GM23338 (cell line): Measurements from ENCODE around the gene ASXL3. TPM values are rescaled to one million over a fixed set of nuclear protein-coding genes. Genes with fewer than 3 reads are reported as not detected.

Source experiments
- ATAC-seq: fragments of 200-7000 bp; cut with Tn5 transposase; 3 replicates; pipeline ENCODE4 v1.9.1; 2020
- DNase-seq: peaks from one replicate; pipeline ENCODE4 v3.0.0-alpha.2; 2015; ENCODE audit warnings: low spot score
- H2AFZ ChIP-seq: fragments of 200-600 bp; sonication (generic); 2 replicates; pipeline ENCODE4 v1.8.0; 2016; ENCODE audit warnings: antibody characterized with exemption, mild to moderate bottlenecking, moderate library complexity
- H3F3A ChIP-seq: fragments of 200-600 bp; sonication (generic); replicated peaks from 2 replicates; pipeline ENCODE4 v1.8.0; 2017; ENCODE audit warnings: antibody characterized with exemption, mixed run types, low read depth
- H3K27ac ChIP-seq: fragments of 200-600 bp; sonication (generic); 2 replicates; pipeline ENCODE4 v1.6.1; 2016; ENCODE audit warnings: low read depth
- H3K27me3 ChIP-seq: fragments of 200-600 bp; sonication (generic); 2 replicates; pipeline ENCODE4 v1.8.0; 2016; ENCODE audit warnings: mild to moderate bottlenecking, mixed run types, moderate library complexity; ENCODE audit not compliant: insufficient read depth
- H3K36me3 ChIP-seq: fragments of 200-600 bp; sonication (generic); 2 replicates; pipeline ENCODE4 v1.8.0; 2016; ENCODE audit warnings: mild to moderate bottlenecking; ENCODE audit not compliant: insufficient read depth
- H3K4me1 ChIP-seq: fragments of 200-600 bp; sonication (generic); 2 replicates; pipeline ENCODE4 v1.8.0; 2016; ENCODE audit warnings: mild to moderate bottlenecking, moderate library complexity; ENCODE audit not compliant: insufficient read depth
- H3K4me2 ChIP-seq: fragments of 200-600 bp; sonication (generic); 2 replicates; pipeline ENCODE4 v1.7.1; 2017; ENCODE audit warnings: mixed run types
- H3K4me3 ChIP-seq: fragments of 200-600 bp; sonication (generic); 2 replicates; pipeline ENCODE4 v1.6.1; 2016; ENCODE audit warnings: mixed run types
- H3K79me2 ChIP-seq: fragments of 200-600 bp; sonication (generic); replicated peaks from 2 replicates; pipeline ENCODE4 v1.8.0; 2017; ENCODE audit warnings: mild to moderate bottlenecking; ENCODE audit not compliant: insufficient read depth
- H3K9me2 ChIP-seq: fragments of 200-600 bp; sonication (generic); 2 replicates; pipeline ENCODE4 v1.8.0; 2017; ENCODE audit not compliant: insufficient read depth
- H4K20me1 ChIP-seq: fragments of 200-600 bp; sonication (generic); replicated peaks from 2 replicates; pipeline ENCODE4 v1.8.0; 2017; ENCODE audit warnings: mild to moderate bottlenecking; ENCODE audit not compliant: insufficient read depth
- H3K27ac Mint-ChIP-seq: 2 replicates; pipeline ENCODE4 v1.8.0; 2020; ENCODE audit warnings: inconsistent platforms, mild to moderate bottlenecking, moderate library complexity, mixed read lengths
- H3K27me3 Mint-ChIP-seq: 3 replicates; pipeline ENCODE4 v1.8.0; 2022; ENCODE audit warnings: low read depth, mild to moderate bottlenecking, moderate library complexity, mixed read lengths, inconsistent platforms; ENCODE audit not compliant: insufficient read depth, poor library complexity
- H3K36me3 Mint-ChIP-seq: 3 replicates; pipeline ENCODE4 v1.8.0; 2021; ENCODE audit warnings: low read depth, mild to moderate bottlenecking, inconsistent platforms, moderate library complexity, mixed read lengths
- H3K4me1 Mint-ChIP-seq: 3 replicates; pipeline ENCODE4 v1.8.0; 2020; ENCODE audit warnings: mild to moderate bottlenecking, inconsistent platforms, mixed read lengths
- H3K4me3 Mint-ChIP-seq: 3 replicates; pipeline ENCODE4 v1.8.0; 2021; ENCODE audit warnings: moderate library complexity, mild to moderate bottlenecking, inconsistent platforms, mixed read lengths
- H3K9me3 Mint-ChIP-seq: 3 replicates; pipeline ENCODE4 v1.8.0; 2020; ENCODE audit warnings: moderate library complexity, mild to moderate bottlenecking, inconsistent platforms, mixed read lengths
- CREB1 ChIP-seq: fragments of 250-450 bp; sonication (Bioruptor Pico); IDR thresholded peaks from 2 replicates; pipeline ENCODE4 v1.5.0; 2020; ENCODE audit warnings: low read depth, mild to moderate bottlenecking, moderate library complexity
- EZH2 ChIP-seq: fragments of 200-600 bp; sonication (generic); IDR thresholded peaks from one replicate; pipeline ENCODE4 v1.8.0; 2017; ENCODE audit warnings: antibody characterized with exemption, mild to moderate bottlenecking, low read depth; ENCODE audit not compliant: unreplicated experiment
- EZH2phosphoT487 ChIP-seq: fragments of 200-600 bp; sonication (generic); IDR thresholded peaks from one replicate; pipeline ENCODE4 v1.8.1; 2018; ENCODE audit warnings: antibody characterized with exemption; ENCODE audit not compliant: unreplicated experiment
- JUNB ChIP-seq: IDR thresholded peaks from one replicate; pipeline ENCODE4 v1.6.1; 2016; ENCODE audit warnings: antibody characterized with exemption; ENCODE audit not compliant: unreplicated experiment
- NANOG ChIP-seq: IDR thresholded peaks from 2 replicates; pipeline ENCODE4 v1.6.1; 2016; ENCODE audit warnings: antibody characterized with exemption, borderline replicate concordance
- POLR2AphosphoS5 ChIP-seq: IDR thresholded peaks from 2 replicates; pipeline ENCODE4 v1.6.1; 2016; ENCODE audit warnings: antibody characterized with exemption, low read depth
- STAT1 ChIP-seq: IDR thresholded peaks from one replicate; pipeline ENCODE4 v1.6.1; 2016; ENCODE audit warnings: antibody characterized with exemption; ENCODE audit not compliant: unreplicated experiment
- ZNF331 ChIP-seq: fragments of 250-450 bp; sonication (Bioruptor Pico); IDR thresholded peaks from 2 replicates; pipeline ENCODE4 v1.5.0; 2020; ENCODE audit warnings: low read depth, mild to moderate bottlenecking, moderate library complexity
- polyA plus RNA-seq: library from polyadenylated mRNA; unstranded; fragments of >200 nt; fragmentation: Nextera tagmentation; extraction: Ambion mirVana; gene quantifications from 2 replicates; pipeline ENCODE4 v1.2.1, GENCODE V29; 2016
- total RNA-seq: library from RNA; depleted of rRNA; stranded (reverse); fragments of >200 nt; shearing (Covaris generic); gene quantifications from 2 replicates; pipeline ENCODE4 v1.2.3, GENCODE V29; 2014
- TF ChIP-seq, protein P1 (sequence below): IDR thresholded peaks from 2 replicates; pipeline ENCODE4 v1.6.1; 2016; ENCODE audit warnings: antibody characterized with exemption
- TF ChIP-seq, protein P2 (sequence below): IDR thresholded peaks from one replicate; pipeline ENCODE4 v1.6.1; 2018; ENCODE audit warnings: antibody characterized with exemption; ENCODE audit not compliant: unreplicated experiment
- TF ChIP-seq, protein P3 (sequence below), 2 experiments: fragments of 200-600 bp in 1 of 2; sonication (generic) in 1 of 2; conservative IDR thresholded peaks; 2 replicates each; pipeline versions ENCODE4 v1.5.1 to v1.6.1; 2016 to 2017; ENCODE audit warnings: antibody characterized with exemption in 2 of 2, low read depth in 2 of 2, mild to moderate bottlenecking in 2 of 2, moderate library complexity in 1 of 2

Gene ASXL3
- total and polyA plus RNA-seq, 2 experiments from 2014 or later = 0.23 to 1.4 TPM

DNA sequence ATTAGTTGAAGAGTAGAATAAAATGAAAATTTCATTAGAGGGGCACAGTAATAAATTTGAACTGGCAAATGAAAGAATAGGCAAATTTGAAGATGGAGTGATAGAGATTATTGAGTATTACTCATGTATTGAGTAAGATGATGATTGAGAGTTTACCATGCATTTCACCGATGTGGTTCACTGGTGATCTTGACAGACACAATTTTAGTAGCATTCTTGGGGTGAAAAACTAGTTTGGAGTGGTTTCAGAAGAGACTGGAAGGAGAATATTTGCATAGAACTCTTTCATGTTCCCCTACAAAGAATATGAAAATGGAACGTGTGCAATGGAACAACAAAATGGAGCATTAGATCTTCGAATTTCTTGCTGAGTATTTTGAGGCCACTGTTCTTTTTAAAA, 121.4 kb downstream of the ASXL3 start (continued):
- TF ChIP-seq, protein P1, sequence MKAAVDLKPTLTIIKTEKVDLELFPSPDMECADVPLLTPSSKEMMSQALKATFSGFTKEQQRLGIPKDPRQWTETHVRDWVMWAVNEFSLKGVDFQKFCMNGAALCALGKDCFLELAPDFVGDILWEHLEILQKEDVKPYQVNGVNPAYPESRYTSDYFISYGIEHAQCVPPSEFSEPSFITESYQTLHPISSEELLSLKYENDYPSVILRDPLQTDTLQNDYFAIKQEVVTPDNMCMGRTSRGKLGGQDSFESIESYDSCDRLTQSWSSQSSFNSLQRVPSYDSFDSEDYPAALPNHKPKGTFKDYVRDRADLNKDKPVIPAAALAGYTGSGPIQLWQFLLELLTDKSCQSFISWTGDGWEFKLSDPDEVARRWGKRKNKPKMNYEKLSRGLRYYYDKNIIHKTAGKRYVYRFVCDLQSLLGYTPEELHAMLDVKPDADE = no peak
- TF ChIP-seq, protein P2, sequence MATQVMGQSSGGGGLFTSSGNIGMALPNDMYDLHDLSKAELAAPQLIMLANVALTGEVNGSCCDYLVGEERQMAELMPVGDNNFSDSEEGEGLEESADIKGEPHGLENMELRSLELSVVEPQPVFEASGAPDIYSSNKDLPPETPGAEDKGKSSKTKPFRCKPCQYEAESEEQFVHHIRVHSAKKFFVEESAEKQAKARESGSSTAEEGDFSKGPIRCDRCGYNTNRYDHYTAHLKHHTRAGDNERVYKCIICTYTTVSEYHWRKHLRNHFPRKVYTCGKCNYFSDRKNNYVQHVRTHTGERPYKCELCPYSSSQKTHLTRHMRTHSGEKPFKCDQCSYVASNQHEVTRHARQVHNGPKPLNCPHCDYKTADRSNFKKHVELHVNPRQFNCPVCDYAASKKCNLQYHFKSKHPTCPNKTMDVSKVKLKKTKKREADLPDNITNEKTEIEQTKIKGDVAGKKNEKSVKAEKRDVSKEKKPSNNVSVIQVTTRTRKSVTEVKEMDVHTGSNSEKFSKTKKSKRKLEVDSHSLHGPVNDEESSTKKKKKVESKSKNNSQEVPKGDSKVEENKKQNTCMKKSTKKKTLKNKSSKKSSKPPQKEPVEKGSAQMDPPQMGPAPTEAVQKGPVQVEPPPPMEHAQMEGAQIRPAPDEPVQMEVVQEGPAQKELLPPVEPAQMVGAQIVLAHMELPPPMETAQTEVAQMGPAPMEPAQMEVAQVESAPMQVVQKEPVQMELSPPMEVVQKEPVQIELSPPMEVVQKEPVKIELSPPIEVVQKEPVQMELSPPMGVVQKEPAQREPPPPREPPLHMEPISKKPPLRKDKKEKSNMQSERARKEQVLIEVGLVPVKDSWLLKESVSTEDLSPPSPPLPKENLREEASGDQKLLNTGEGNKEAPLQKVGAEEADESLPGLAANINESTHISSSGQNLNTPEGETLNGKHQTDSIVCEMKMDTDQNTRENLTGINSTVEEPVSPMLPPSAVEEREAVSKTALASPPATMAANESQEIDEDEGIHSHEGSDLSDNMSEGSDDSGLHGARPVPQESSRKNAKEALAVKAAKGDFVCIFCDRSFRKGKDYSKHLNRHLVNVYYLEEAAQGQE = no peak
- TF ChIP-seq CREB1 (CRISPR knock-in tag) = no peak
- no peak for TF ChIP-seq ZNF331 (CRISPR knock-in tag)
- TF ChIP-seq POLR2AphosphoS5 = no peak

DNA sequence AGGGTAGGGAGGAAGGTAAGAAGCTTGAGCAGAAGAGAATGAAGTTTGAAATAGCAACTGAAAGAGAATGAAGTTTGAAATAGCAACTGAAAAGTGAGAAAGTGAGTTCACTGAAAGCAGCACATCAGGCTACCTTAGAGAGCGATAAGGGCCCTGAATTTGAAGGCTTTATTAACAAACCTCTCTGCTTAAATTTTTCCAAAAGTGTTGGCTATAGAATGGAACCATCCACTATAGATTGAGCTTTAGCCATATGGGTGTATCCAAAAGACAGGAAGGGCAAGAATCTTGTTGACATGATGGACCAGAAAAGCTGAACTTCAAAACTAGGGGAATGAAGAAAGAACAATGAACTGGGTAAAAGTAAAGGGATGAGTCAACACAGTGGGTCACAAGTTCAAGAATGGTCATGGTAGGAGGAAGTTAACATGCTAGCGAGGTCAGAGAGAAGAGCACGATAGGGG, 122.5 kb downstream of the ASXL3 start:
- Histone ChIP-seq H3K79me2 (no peaks in the 10 kb centered on the region), H3K4me1 (no peaks in the 10 kb centered on the region), H3K9me2 (no peaks in the 10 kb centered on the region), H3K4me3 (no peak overlapping the region), H2AFZ (no peak overlapping the region), H3K27ac (no peak overlapping the region), H3K4me2 (no peak overlapping the region), H3K27me3 (no peaks in the 10 kb centered on the region), H4K20me1 (no peaks in the 10 kb centered on the region), H3F3A (no peaks in the 10 kb centered on the region), H3K36me3 (no peaks in the 10 kb centered on the region)
- TF ChIP-seq NANOG = no peak
- TF ChIP-seq, protein P3, sequence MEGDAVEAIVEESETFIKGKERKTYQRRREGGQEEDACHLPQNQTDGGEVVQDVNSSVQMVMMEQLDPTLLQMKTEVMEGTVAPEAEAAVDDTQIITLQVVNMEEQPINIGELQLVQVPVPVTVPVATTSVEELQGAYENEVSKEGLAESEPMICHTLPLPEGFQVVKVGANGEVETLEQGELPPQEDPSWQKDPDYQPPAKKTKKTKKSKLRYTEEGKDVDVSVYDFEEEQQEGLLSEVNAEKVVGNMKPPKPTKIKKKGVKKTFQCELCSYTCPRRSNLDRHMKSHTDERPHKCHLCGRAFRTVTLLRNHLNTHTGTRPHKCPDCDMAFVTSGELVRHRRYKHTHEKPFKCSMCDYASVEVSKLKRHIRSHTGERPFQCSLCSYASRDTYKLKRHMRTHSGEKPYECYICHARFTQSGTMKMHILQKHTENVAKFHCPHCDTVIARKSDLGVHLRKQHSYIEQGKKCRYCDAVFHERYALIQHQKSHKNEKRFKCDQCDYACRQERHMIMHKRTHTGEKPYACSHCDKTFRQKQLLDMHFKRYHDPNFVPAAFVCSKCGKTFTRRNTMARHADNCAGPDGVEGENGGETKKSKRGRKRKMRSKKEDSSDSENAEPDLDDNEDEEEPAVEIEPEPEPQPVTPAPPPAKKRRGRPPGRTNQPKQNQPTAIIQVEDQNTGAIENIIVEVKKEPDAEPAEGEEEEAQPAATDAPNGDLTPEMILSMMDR (conservative IDR thresholded peaks at IDR 0.05; ENCODE audit: low read depth in 2 of 2) = no peak
- TF ChIP-seq, protein P2 = no peak
- TF ChIP-seq EZH2phosphoT487 = no peak
- no peak for TF ChIP-seq ZNF331 (CRISPR knock-in tag)
- TF ChIP-seq STAT1 = no peak
- TF ChIP-seq JUNB = no peak
- TF ChIP-seq, protein P1 = no peak
- no peak for TF ChIP-seq CREB1 (CRISPR knock-in tag)
- no peak for TF ChIP-seq POLR2AphosphoS5
- no peak for TF ChIP-seq EZH2
- Mint-ChIP-seq H3K4me1 (no peaks in the 10 kb centered on the region), H3K36me3 (no peaks in the 10 kb centered on the region), H3K27ac (no peak overlapping the region), H3K9me3 (no peaks in the 10 kb centered on the region), H3K27me3 (no peaks in the 10 kb centered on the region), H3K4me3 (no peak overlapping the region)
- ATAC-seq = no peak
- no peak for DNase-seq
